CD14-positive monocyte (primary cell): ENCODE data around the gene ARHGEF11. TPM values are rescaled to one million over a fixed set of nuclear protein-coding genes. Genes with fewer than 3 reads are reported as not detected.

Source experiments
- DNase-seq, 3 donors: peaks; one replicate each; pipeline ENCODE4 v3.0.0-alpha.2; 2011 to 2022
- H2AFZ ChIP-seq: 2 replicates; pipeline ENCODE4 v1.6.0; 2012; ENCODE audit warnings: mild to moderate bottlenecking, low read depth, low read length, inconsistent platforms; ENCODE audit not compliant: insufficient read depth, poor library complexity, severe bottlenecking
- H3K27ac ChIP-seq, 2 donors: 1 replicate in 1 of 2; 2 replicates in 1 of 2; pipeline ENCODE4 v1.5.1; 2012 to 2013; ENCODE audit warnings: low read length in 2 of 2, control low read depth in 1 of 2, inconsistent platforms in 1 of 2, low read depth in 1 of 2, mild to moderate bottlenecking in 1 of 2
- H3K27me3 ChIP-seq, 2 donors: one replicate each; pipeline versions ENCODE4 v1.6.0 to v1.6.1; 2011 to 2013; ENCODE audit warnings: low read length in 2 of 2; ENCODE audit not compliant: control insufficient read depth in 2 of 2, insufficient read depth in 2 of 2
- H3K36me3 ChIP-seq, 2 donors: replicated peaks in 1 of 2; 1 replicate in 1 of 2; 2 replicates in 1 of 2; pipeline versions ENCODE4 v1.5.1 to v1.6.1; 2012 to 2013; ENCODE audit warnings: low read length in 2 of 2, control low read depth in 1 of 2, inconsistent platforms in 1 of 2, mild to moderate bottlenecking in 1 of 2; ENCODE audit not compliant: insufficient read depth in 2 of 2, control insufficient read depth in 1 of 2
- H3K4me1 ChIP-seq, 2 donors: 1 replicate in 1 of 2; 2 replicates in 1 of 2; pipeline versions ENCODE4 v1.5.1 to v1.6.1; 2012 to 2013; ENCODE audit warnings: low read length in 2 of 2, control low read depth in 1 of 2, inconsistent platforms in 1 of 2, mild to moderate bottlenecking in 1 of 2, moderate library complexity in 1 of 2; ENCODE audit not compliant: insufficient read depth in 2 of 2, control insufficient read depth in 1 of 2
- H3K4me2 ChIP-seq: replicated peaks from 2 replicates; pipeline ENCODE3; 2012; ENCODE audit warnings: low read length, moderate library complexity, mild to moderate bottlenecking; ENCODE audit not compliant: poor library complexity, severe bottlenecking; ENCODE audit errors: extremely low read depth
- H3K4me3 ChIP-seq, 3 experiments: fragments of 200-600 bp in 1 of 3; sonication (generic) in 1 of 3; replicated peaks in 1 of 3; 1 replicate in 2 of 3; 2 replicates in 1 of 3; pipeline ENCODE4 v1.5.1; 2011 to 2013; ENCODE audit warnings: low read length in 3 of 3, mild to moderate bottlenecking in 3 of 3, control low read depth in 2 of 3, low read depth in 2 of 3, inconsistent platforms in 1 of 3, moderate library complexity in 1 of 3
- H3K79me2 ChIP-seq: 2 replicates; pipeline ENCODE4 v1.6.0; 2012; ENCODE audit warnings: mild to moderate bottlenecking, control low read depth, inconsistent platforms, low read length, moderate library complexity; ENCODE audit not compliant: insufficient read depth
- H3K9ac ChIP-seq: 2 replicates; pipeline ENCODE4 v1.6.0; 2017; ENCODE audit warnings: low read length, mild to moderate bottlenecking; ENCODE audit not compliant: insufficient read depth, poor library complexity, severe bottlenecking
- H3K9me3 ChIP-seq, 2 donors: replicated peaks in 1 of 2; 1 replicate in 1 of 2; 2 replicates in 1 of 2; pipeline versions ENCODE4 v1.5.1 to v1.6.1; 2012 to 2013; ENCODE audit warnings: low read length in 2 of 2, control low read depth in 1 of 2; ENCODE audit not compliant: control insufficient read depth in 1 of 2, insufficient read depth in 1 of 2
- H4K20me1 ChIP-seq: 2 replicates; pipeline ENCODE4 v1.6.0; 2012; ENCODE audit warnings: mild to moderate bottlenecking, low read length, control low read depth, moderate library complexity; ENCODE audit not compliant: insufficient read depth
- H3K27ac Mint-ChIP-seq, 7 donors: one replicate each; pipeline ENCODE4 v1.8.0; 2020; ENCODE audit warnings: mild to moderate bottlenecking in 7 of 7, mixed read lengths in 7 of 7, moderate library complexity in 6 of 7, inconsistent platforms in 2 of 7
- H3K27me3 Mint-ChIP-seq, 3 donors: one replicate each; pipeline ENCODE4 v1.8.0; 2021 to 2022; ENCODE audit warnings: low read depth in 3 of 3, mild to moderate bottlenecking in 3 of 3, mixed read lengths in 3 of 3, moderate library complexity in 3 of 3, inconsistent platforms in 1 of 3
- H3K36me3 Mint-ChIP-seq, 2 donors: one replicate each; pipeline ENCODE4 v1.8.0; 2020; ENCODE audit warnings: mixed read lengths in 2 of 2, inconsistent platforms in 1 of 2, mild to moderate bottlenecking in 1 of 2
- H3K4me1 Mint-ChIP-seq: one replicate; pipeline ENCODE4 v1.8.0; 2020; ENCODE audit warnings: mild to moderate bottlenecking, mixed read lengths
- H3K4me3 Mint-ChIP-seq, 2 donors: one replicate each; pipeline ENCODE4 v1.8.0; 2020; ENCODE audit warnings: mild to moderate bottlenecking in 2 of 2, mixed read lengths in 2 of 2, moderate library complexity in 1 of 2
- H3K9me3 Mint-ChIP-seq, 7 donors: one replicate each; pipeline ENCODE4 v1.8.0; 2020 to 2022; ENCODE audit warnings: mixed read lengths in 7 of 7, mild to moderate bottlenecking in 6 of 7, moderate library complexity in 6 of 7, inconsistent platforms in 2 of 7
- WGBS: methylation state at CpG from one replicate; pipeline ENCODE4 v1.1.5; 2013; ENCODE audit warnings: missing lambda C conversion rate; ENCODE audit not compliant: insufficient coverage; 5-methylcytosine and 5-hydroxymethylcytosine counted together
- intact Hi-C, 2 donors: fragments of 100-400 bp; cut with micrococcal nuclease; formaldehyde crosslinking; loops; one replicate each; pipeline versions ENCODE4 v1.15.0 to v1.15.1; 2023
- polyA plus RNA-seq, 3 donors: library from polyadenylated mRNA; depleted of rRNA in 1 of 3; unstranded in 2 of 3; stranded (reverse) in 1 of 3; fragments of 300-500 nt in 2 of 3; fragments of >200 nt in 1 of 3; fragmentation: Illumina TruSeq in 2 of 3; gene quantifications; 1 replicate in 2 of 3; 2 replicates in 1 of 3; pipeline ENCODE4 v1.2.3, GENCODE V29; 2012 to 2021
- TF ChIP-seq, protein P1 (sequence below): fragments of 200-600 bp; IDR thresholded peaks from one replicate; pipeline ENCODE4 v1.8.0; 2022; ENCODE audit warnings: antibody characterized with exemption, mild to moderate bottlenecking

Gene ARHGEF11
- polyA plus RNA-seq, 3 donors, result 17.0 to 78.5 (median 17.7) TPM

DNA sequence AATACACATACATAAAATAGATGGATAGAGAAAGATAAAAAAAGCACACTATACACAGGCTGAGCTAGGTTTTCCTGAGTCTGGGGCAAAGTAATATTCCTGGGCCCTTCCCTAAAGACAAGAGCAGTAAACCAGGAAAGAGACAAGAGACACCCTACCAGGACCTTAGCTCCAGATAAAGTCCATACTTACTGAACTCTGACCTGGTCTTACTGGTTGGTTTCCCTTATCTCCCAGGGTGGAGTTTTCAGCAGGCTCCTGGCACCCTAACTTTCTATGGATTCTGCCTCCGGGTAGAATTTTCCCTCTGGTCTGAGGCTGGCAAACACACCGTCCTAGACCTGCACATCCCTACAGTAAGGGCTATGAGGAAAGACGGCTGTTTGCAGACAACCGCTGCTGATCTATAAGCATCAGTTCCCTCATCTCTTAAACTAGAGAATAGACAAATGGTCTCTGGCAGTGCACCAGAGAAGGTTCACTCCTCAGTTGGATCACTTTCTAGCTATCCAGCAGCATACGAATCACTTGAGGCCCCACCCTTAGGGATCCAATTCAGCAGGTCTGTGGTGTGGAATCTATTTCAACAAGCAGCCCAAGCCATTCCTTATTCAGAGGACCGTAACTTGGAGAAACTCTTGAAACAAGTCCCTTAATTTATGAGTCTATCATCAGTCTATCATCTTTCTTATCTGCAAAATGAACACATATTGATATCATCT, 52.0 kb downstream of the ARHGEF11 start:
- Mint-ChIP-seq H3K27ac (peak overlapping the region in 1 of 7 donors; percentile 55), H3K27me3 (no peaks in the 10 kb centered on the region), H3K9me3 (no peaks in the 10 kb centered on the region), H3K4me3 (no peak overlapping the region), H3K36me3 (peaks cover 22 to 27% of the 10 kb centered on the region in 2 donors), H3K4me1 (peaks cover 4% of the 10 kb centered on the region)
- Histone ChIP-seq H2AFZ (no peak overlapping the region), H3K9ac (no peak overlapping the region), H3K4me1 (no peaks in the 10 kb centered on the region), H3K4me2 (no peak overlapping the region), H4K20me1 (peaks cover 70% of the 10 kb centered on the region), H3K27ac (no peak overlapping the region), H3K4me3 (no peak overlapping the region), H3K9me3 (no peaks in the 10 kb centered on the region), H3K79me2 (peaks cover 13% of the 10 kb centered on the region), H3K36me3 (peaks cover 0 to 22% of the 10 kb centered on the region in 2 donors), H3K27me3 (no peaks in the 10 kb centered on the region)
- 100% methylated on average over 5 of the region's 6 CpGs for WGBS
- intact Hi-C loops, result no loop called here
- no peak for DNase-seq
- TF ChIP-seq, protein P1, sequence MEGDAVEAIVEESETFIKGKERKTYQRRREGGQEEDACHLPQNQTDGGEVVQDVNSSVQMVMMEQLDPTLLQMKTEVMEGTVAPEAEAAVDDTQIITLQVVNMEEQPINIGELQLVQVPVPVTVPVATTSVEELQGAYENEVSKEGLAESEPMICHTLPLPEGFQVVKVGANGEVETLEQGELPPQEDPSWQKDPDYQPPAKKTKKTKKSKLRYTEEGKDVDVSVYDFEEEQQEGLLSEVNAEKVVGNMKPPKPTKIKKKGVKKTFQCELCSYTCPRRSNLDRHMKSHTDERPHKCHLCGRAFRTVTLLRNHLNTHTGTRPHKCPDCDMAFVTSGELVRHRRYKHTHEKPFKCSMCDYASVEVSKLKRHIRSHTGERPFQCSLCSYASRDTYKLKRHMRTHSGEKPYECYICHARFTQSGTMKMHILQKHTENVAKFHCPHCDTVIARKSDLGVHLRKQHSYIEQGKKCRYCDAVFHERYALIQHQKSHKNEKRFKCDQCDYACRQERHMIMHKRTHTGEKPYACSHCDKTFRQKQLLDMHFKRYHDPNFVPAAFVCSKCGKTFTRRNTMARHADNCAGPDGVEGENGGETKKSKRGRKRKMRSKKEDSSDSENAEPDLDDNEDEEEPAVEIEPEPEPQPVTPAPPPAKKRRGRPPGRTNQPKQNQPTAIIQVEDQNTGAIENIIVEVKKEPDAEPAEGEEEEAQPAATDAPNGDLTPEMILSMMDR, result no peak

DNA sequence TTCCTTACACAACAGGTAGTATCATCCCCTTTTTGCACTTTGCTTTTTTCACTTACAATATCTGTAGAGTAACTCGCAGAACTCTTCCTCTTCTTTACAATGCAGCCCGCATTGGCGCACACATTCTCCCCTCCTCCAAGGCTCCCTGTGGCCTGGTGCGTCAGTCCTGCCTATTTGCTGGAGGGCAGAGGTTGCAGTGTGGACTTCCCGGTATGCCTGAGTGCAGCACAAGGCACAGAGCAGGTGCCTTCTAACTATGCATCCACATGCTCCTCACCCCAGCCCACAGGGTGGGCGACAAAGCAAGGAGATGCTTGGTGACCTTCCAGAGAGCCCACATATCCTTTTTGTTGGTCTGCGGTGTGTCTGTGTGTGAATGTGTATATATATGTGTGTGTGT, 53.3 kb downstream of the ARHGEF11 start:
- H3K27me3 ChIP-seq, result no peaks in the 10 kb centered on the region
- Mint-ChIP-seq H3K27me3 (no peaks in the 10 kb centered on the region), H3K4me3 (no peak overlapping the region), H3K4me1 (peaks cover 5% of the 10 kb centered on the region), H3K9me3 (no peaks in the 10 kb centered on the region), H3K36me3 (peaks cover 27% of the 10 kb centered on the region in 2 donors), H3K27ac (peak overlapping the region in 2 of 7 donors; percentile 61 to 86)
- H3K9me3 ChIP-seq, result no peaks in the 10 kb centered on the region
- no peak overlapping the region for H3K4me3 ChIP-seq
- H3K79me2 ChIP-seq, result peaks cover 6% of the 10 kb centered on the region
- no peaks in the 10 kb centered on the region for H3K4me1 ChIP-seq
- no peak overlapping the region for H2AFZ ChIP-seq
- no peak overlapping the region for H3K9ac ChIP-seq
- no peak overlapping the region for H3K27ac ChIP-seq
- intact Hi-C loops, result no loop called here
- H3K36me3 ChIP-seq, result peaks cover 0 to 22% of the 10 kb centered on the region in 2 donors
- DNase-seq, result no peak
- TF ChIP-seq, protein P1, result no peak
- H3K4me2 ChIP-seq, result no peak overlapping the region
- H4K20me1 ChIP-seq, result peaks cover 68% of the 10 kb centered on the region
- 96% methylated on average over 4 of the region's 7 CpGs for WGBS
